Gastroesophageal sphincter (tissue), 3 donors: ENCODE data around the gene ASAH2.

ENCODE experiments used
- POLR2AphosphoS5 ChIP-seq: sonication (generic); formaldehyde crosslinking; IDR thresholded peaks from one replicate; pipeline ENCODE4 v1.6.1; 2017; ENCODE audit warnings: antibody characterized with exemption
- TF ChIP-seq, protein P1 (sequence below), 4 experiments: fragments of 200-600 bp in 2 of 4; fragments of 450-650 bp in 2 of 4; sonication (generic) in 1 of 4; IDR thresholded peaks; one replicate each; pipeline ENCODE4 v1.5.1; 2017 to 2019; ENCODE audit warnings: antibody characterized with exemption in 4 of 4, mild to moderate bottlenecking in 2 of 4, moderate library complexity in 2 of 4

DNA sequence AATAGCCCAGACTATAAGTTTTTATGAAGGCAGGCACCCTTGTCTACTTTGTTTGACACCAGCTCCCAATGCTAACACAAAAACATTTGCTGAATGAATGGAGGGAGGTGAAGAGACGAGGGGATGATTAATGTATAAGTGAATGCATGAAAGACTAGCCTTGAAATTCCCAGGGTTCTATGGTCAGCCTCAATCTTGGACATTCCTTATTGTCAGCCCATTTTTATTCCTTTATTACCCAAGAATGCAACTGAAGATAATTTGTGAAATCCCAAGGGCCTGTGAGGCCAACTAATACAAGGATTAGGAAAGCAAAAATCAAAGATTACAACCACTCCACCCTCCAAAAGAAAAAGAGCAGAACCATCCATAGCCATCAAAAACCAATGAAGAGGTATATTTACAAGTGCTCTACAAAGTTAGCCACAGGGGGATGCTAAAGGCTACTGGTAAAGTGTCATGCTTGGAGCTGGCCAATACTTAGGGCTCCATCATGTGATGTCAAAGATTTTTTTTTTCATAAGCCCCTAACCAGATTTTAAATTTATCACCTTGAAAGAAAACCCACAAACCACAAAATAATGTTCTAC is 40.0 kb upstream of the ASAH2 start:
- TF ChIP-seq, protein P1, sequence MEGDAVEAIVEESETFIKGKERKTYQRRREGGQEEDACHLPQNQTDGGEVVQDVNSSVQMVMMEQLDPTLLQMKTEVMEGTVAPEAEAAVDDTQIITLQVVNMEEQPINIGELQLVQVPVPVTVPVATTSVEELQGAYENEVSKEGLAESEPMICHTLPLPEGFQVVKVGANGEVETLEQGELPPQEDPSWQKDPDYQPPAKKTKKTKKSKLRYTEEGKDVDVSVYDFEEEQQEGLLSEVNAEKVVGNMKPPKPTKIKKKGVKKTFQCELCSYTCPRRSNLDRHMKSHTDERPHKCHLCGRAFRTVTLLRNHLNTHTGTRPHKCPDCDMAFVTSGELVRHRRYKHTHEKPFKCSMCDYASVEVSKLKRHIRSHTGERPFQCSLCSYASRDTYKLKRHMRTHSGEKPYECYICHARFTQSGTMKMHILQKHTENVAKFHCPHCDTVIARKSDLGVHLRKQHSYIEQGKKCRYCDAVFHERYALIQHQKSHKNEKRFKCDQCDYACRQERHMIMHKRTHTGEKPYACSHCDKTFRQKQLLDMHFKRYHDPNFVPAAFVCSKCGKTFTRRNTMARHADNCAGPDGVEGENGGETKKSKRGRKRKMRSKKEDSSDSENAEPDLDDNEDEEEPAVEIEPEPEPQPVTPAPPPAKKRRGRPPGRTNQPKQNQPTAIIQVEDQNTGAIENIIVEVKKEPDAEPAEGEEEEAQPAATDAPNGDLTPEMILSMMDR (IDR thresholded peaks at IDR 0.05): peak; percentile 6 to 40 (median 26)
- no peak for TF ChIP-seq POLR2AphosphoS5
